Activated naive CD8-positive, alpha-beta T cell treated with anti-CD3 and anti-CD28 coated beads, Interleukin-2, amount 10 ng/mL, durations not matched to agents 7 days and 5 days (primary cell): ENCODE data around the gene VPS29. TPM values are rescaled to one million over a fixed set of nuclear protein-coding genes. Genes with fewer than 3 reads are reported as not detected.

Experiments
- ATAC-seq: fragments of 150-1000 bp; cut with Tn5 transposase; one replicate; pipeline ENCODE4 v1.10.0; 2021; ENCODE audit warnings: low read depth, moderate library complexity
- POLR2A ChIA-PET: fragments of 350-600 bp; sonication (Branson Sonifier 250); formaldehyde crosslinking; loops from one replicate; lab custom pipeline; 2021; ENCODE audit warnings: antibody characterized with exemption; lab: Charles Lee
- DNase-seq: peaks from one replicate; pipeline ENCODE4 v3.0.0; 2021
- H3K27ac Mint-ChIP-seq: one replicate; pipeline ENCODE4 v1.8.0; 2022; ENCODE audit warnings: mild to moderate bottlenecking, mixed read lengths
- H3K27me3 Mint-ChIP-seq: one replicate; pipeline ENCODE4 v1.8.0; 2022; ENCODE audit warnings: mild to moderate bottlenecking, moderate library complexity, mixed read lengths
- H3K36me3 Mint-ChIP-seq: one replicate; pipeline ENCODE4 v1.8.0; 2021; ENCODE audit warnings: mild to moderate bottlenecking, mixed read lengths
- H3K4me1 Mint-ChIP-seq: one replicate; pipeline ENCODE4 v1.8.0; 2021; ENCODE audit warnings: mixed read lengths
- H3K4me3 Mint-ChIP-seq: one replicate; pipeline ENCODE4 v1.8.0; 2022; ENCODE audit warnings: mild to moderate bottlenecking, moderate library complexity, mixed read lengths
- H3K9me3 Mint-ChIP-seq: one replicate; pipeline ENCODE4 v1.8.0; 2021; ENCODE audit warnings: mixed read lengths
- total RNA-seq, 2 experiments: library from RNA; stranded (reverse); gene quantifications; one replicate each; pipeline ENCODE4 v1.2.3, GENCODE V29; 2021

The VPS29 gene
- total RNA-seq, 2 experiments from 2014 or later: 132 to 138 TPM

GRCh38 chr12:110458756-110459155 is 43.2 kb downstream of the VPS29 start:
- Mint-ChIP-seq H3K27ac (peak overlapping the region; percentile 3), H3K36me3 (peaks cover 17% of the 10 kb centered on the region), H3K27me3 (no peaks in the 10 kb centered on the region), H3K4me3 (no peak overlapping the region), H3K9me3 (no peaks in the 10 kb centered on the region), H3K4me1 (peaks cover 9% of the 10 kb centered on the region)
- DNase-seq: no peak
- POLR2A ChIA-PET: interaction anchor here (0.5 to 3.8 kb wide), 3 partner anchors 8 to 142 kb away, joined by 3 to 21 read pairs (median 7); partner anchors contain the start of genes ARPC3, FAM216A and GPN3
- no peak for ATAC-seq

GRCh38 chr12:110453569-110454296 is 48.2 kb downstream of the VPS29 start:
- H3K27ac Mint-ChIP-seq: no peak overlapping the region
- no peak for DNase-seq
- H3K4me1 Mint-ChIP-seq: peaks cover 21% of the 10 kb centered on the region
- peaks cover 19% of the 10 kb centered on the region for H3K36me3 Mint-ChIP-seq
- ATAC-seq: no peak
- no peaks in the 10 kb centered on the region for H3K9me3 Mint-ChIP-seq
- H3K4me3 Mint-ChIP-seq: no peak overlapping the region
- H3K27me3 Mint-ChIP-seq: no peaks in the 10 kb centered on the region
- POLR2A ChIA-PET: no interaction called here

- Mint-ChIP-seq H3K36me3 (peaks cover 31% of the 10 kb centered on the region), H3K9me3 (no peaks in the 10 kb centered on the region), H3K27ac (peak overlapping the region; percentile 100), H3K27me3 (no peaks in the 10 kb centered on the region), H3K4me1 (peaks cover 32% of the 10 kb centered on the region), H3K4me3 (peak overlapping the region; percentile 100)
- DNase-seq: no peak
- POLR2A ChIA-PET: interaction anchor here (0.6 to 6.0 kb wide), 9 partner anchors 11 to 162 kb away, joined by 4 to 87 read pairs (median 6); partner anchors contain the start of genes FAM216A, GPN3 and TCTN1
- ATAC-seq: no peak
Measured at GRCh38 chr12:110451263-110451662, 50.6 kb downstream of the VPS29 start.

GRCh38 chr12:110449799-110450497 is 52.0 kb downstream of the VPS29 start, which contains the start of gene ARPC3:
ARPC3 (minus strand) TSS chr12:110450337; CDS start chr12:110450260, 77 bp downstream.
- Mint-ChIP-seq H3K4me3 (peak within 1 kb of the TSS; percentile 100), H3K27ac (peak within 1 kb of the TSS; percentile 100), H3K9me3 (no peaks in the 10 kb centered on the region), H3K4me1 (peaks cover 34% of the 10 kb centered on the region), H3K27me3 (no peaks in the 10 kb centered on the region), H3K36me3 (peaks cover 32% of the 10 kb centered on the region)
- POLR2A ChIA-PET: interaction anchor here (0.6 to 6.0 kb wide), 31 partner anchors 9 to 451 kb away, joined by 3 to 87 read pairs (median 4); partner anchors contain the start of genes ANKRD13A, ATP2A2, FAM216A and GPN3
- ATAC-seq (peak; percentile 97), DNase-seq (peak; percentile 95)

GRCh38 chr12:110444455-110444854 is 57.5 kb downstream of the VPS29 start:
- Mint-ChIP-seq H3K36me3 (peaks cover 27% of the 10 kb centered on the region), H3K4me1 (peaks cover 23% of the 10 kb centered on the region), H3K27ac (no peak overlapping the region), H3K4me3 (no peak overlapping the region), H3K9me3 (no peaks in the 10 kb centered on the region), H3K27me3 (no peaks in the 10 kb centered on the region)
- POLR2A ChIA-PET: no interaction called here
- DNase-seq (no peak), ATAC-seq (no peak)

Other genes with a start within 250 kb of the VPS29 start
- 10 to 100 TPM; 96.1 to 100.0 TPM for gene ATP2A2, start 220.9 kb downstream of the VPS29 start, total RNA-seq
- 10 to 100 TPM; 63.0 to 67.1 TPM for gene ANAPC7, start 98.4 kb downstream of the VPS29 start, total RNA-seq
- 100 to 1,000 TPM; 361 to 371 TPM for gene ARPC3, start 51.8 kb downstream of the VPS29 start, total RNA-seq
- 10 to 100 TPM; 22.9 to 23.4 TPM for gene GPN3, start 33.9 kb downstream of the VPS29 start, total RNA-seq
- gene FAM216A, start 33.3 kb downstream of the VPS29 start, total RNA-seq: 10 to 100 TPM; 20.0 to 21.6 TPM
- 1 to 10 TPM; 1.8 to 2.3 TPM for gene RAD9B, start 220 bp upstream of the VPS29 start, total RNA-seq
- 10 to 100 TPM; 28.3 to 30.0 TPM for gene PPTC7, start 81.2 kb upstream of the VPS29 start, total RNA-seq
- 10 to 100 TPM; 10.1 to 10.3 TPM for gene TCTN1, start 112.0 kb upstream of the VPS29 start, total RNA-seq
- gene HVCN1, start 187.0 kb upstream of the VPS29 start, total RNA-seq: 10 to 100 TPM; 20.3 to 21.0 TPM
- 100 to 1,000 TPM; 156 to 160 TPM for gene PPP1CC, start 240.8 kb upstream of the VPS29 start, total RNA-seq